Transverse colon (tissue), 3 donors: ENCODE data around the gene NR2C1.

Source experiments
- POLR2A ChIP-seq: fragments of 450-650 bp; IDR thresholded peaks from one replicate; pipeline ENCODE4 v1.6.1; 2016; ENCODE audit warnings: antibody characterized with exemption, mild to moderate bottlenecking, moderate library complexity
- TF ChIP-seq, protein P1 (sequence below), 5 experiments: fragments of 200-600 bp in 3 of 5; fragments of 450-650 bp in 2 of 5; sonication (generic) in 3 of 5; IDR thresholded peaks; 1 replicate in 2 of 5; 2 replicates in 3 of 5; pipeline ENCODE4 v1.5.1; 2016 to 2017; ENCODE audit warnings: antibody characterized with exemption in 5 of 5, inconsistent platforms in 3 of 5, mild to moderate bottlenecking in 2 of 5, moderate library complexity in 1 of 5

DNA sequence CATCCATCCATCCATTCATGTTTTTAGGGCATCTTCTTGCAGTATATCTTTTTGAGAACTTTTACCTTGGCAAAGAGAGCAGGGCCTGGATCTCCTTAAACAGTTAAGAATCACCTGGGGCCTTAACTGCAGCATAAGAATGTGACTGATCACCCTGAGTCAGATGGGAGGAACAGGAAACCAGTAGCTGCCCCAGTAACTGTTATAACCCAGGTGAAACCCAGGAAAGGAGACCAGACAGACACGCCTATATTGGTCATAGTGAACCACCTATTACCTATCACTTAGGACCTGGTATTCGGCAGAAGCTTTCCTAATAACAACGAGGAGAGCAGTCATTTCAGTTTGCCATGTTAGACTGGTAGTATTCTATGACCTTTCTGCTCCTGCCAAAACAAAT is 43.4 kb upstream of the NR2C1 start:
- TF ChIP-seq POLR2A: no peak
- TF ChIP-seq, protein P1, sequence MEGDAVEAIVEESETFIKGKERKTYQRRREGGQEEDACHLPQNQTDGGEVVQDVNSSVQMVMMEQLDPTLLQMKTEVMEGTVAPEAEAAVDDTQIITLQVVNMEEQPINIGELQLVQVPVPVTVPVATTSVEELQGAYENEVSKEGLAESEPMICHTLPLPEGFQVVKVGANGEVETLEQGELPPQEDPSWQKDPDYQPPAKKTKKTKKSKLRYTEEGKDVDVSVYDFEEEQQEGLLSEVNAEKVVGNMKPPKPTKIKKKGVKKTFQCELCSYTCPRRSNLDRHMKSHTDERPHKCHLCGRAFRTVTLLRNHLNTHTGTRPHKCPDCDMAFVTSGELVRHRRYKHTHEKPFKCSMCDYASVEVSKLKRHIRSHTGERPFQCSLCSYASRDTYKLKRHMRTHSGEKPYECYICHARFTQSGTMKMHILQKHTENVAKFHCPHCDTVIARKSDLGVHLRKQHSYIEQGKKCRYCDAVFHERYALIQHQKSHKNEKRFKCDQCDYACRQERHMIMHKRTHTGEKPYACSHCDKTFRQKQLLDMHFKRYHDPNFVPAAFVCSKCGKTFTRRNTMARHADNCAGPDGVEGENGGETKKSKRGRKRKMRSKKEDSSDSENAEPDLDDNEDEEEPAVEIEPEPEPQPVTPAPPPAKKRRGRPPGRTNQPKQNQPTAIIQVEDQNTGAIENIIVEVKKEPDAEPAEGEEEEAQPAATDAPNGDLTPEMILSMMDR (IDR thresholded peaks at IDR 0.05): no peak
